IMR-90 (cell line): ENCODE data around the gene ERAP2. TPM values are rescaled to one million over a fixed set of nuclear protein-coding genes. Genes with fewer than 3 reads are reported as not detected.

Experiments used
- ATAC-seq: fragments of 200-7000 bp; cut with Tn5 transposase; 2 replicates; pipeline ENCODE4 v1.9.1; 2020; ENCODE audit warnings: low read depth, mild to moderate bottlenecking, moderate library complexity
- BruUV-seq: library from RNA; stranded (reverse); fragments of 400-500 nt; replicated peaks from 2 replicates; lab custom pipeline; 2021; lab: Mats Ljungman, UMichigan
- CTCF ChIA-PET: fragments of 300-600 bp; formaldehyde crosslinking; extraction: SDS; loops from one replicate; lab custom pipeline; 2021; ENCODE audit warnings: antibody characterized with exemption; lab: Yijun Ruan, JAX
- POLR2A ChIA-PET: fragments of 300-600 bp; sonication (Branson Sonifier 250); formaldehyde crosslinking; loops from one replicate; lab custom pipeline; 2022; ENCODE audit warnings: antibody characterized with exemption; ENCODE audit not compliant: unreplicated experiment; lab: Charles Lee
- DNase-seq: peaks from one replicate; pipeline ENCODE4 v3.0.0; 2013
- H2AFZ ChIP-seq: replicated peaks from 2 replicates; pipeline ENCODE3; 2013; ENCODE audit warnings: low read length, mild to moderate bottlenecking; ENCODE audit not compliant: poor library complexity
- H2AK5ac ChIP-seq: 2 replicates; pipeline ENCODE4 v1.6.1; 2013; ENCODE audit warnings: low read depth, low read length, inconsistent platforms
- H2AK9ac ChIP-seq: replicated peaks from 2 replicates; pipeline ENCODE3; 2013; ENCODE audit warnings: mild to moderate bottlenecking, low read depth, low read length, moderate library complexity; ENCODE audit not compliant: poor library complexity
- H2BK120ac ChIP-seq: 2 replicates; pipeline ENCODE4 v1.6.1; 2013; ENCODE audit warnings: low read depth, low read length, inconsistent platforms
- H2BK15ac ChIP-seq: 3 replicates; pipeline ENCODE4 v1.6.1; 2013; ENCODE audit warnings: low read depth, low read length, inconsistent platforms
- H2BK20ac ChIP-seq: 2 replicates; pipeline ENCODE4 v1.6.1; 2013; ENCODE audit warnings: low read depth, mild to moderate bottlenecking, inconsistent platforms, low read length, moderate library complexity
- H2BK5ac ChIP-seq: 2 replicates; pipeline ENCODE4 v1.6.1; 2013; ENCODE audit warnings: mild to moderate bottlenecking, low read depth, low read length, inconsistent platforms; ENCODE audit not compliant: poor library complexity, severe bottlenecking
- H3K14ac ChIP-seq: replicated peaks from 2 replicates; pipeline ENCODE4 v1.6.1; 2013; ENCODE audit warnings: low read depth, low read length, inconsistent platforms
- H3K18ac ChIP-seq: 2 replicates; pipeline ENCODE4 v1.6.1; 2013; ENCODE audit warnings: low read depth, low read length, control low read depth
- H3K23ac ChIP-seq: 2 replicates; pipeline ENCODE4 v1.6.1; 2013; ENCODE audit warnings: low read depth, low read length, inconsistent platforms
- H3K27ac ChIP-seq: 2 replicates; pipeline ENCODE4 v1.5.1; 2013; ENCODE audit warnings: mild to moderate bottlenecking, control low read depth, low read length; ENCODE audit not compliant: insufficient read depth
- H3K27me3 ChIP-seq: 2 replicates; pipeline ENCODE4 v1.6.1; 2013; ENCODE audit warnings: low read length; ENCODE audit not compliant: control insufficient read depth, insufficient read depth
- H3K36me3 ChIP-seq: 2 replicates; pipeline ENCODE4 v1.6.1; 2013; ENCODE audit warnings: low read length, mixed read lengths; ENCODE audit not compliant: control insufficient read depth, insufficient read depth
- H3K4ac ChIP-seq: 2 replicates; pipeline ENCODE4 v1.6.1; 2013; ENCODE audit warnings: low read depth, low read length, inconsistent platforms
- H3K4me1 ChIP-seq: 2 replicates; pipeline ENCODE4 v1.6.1; 2013; ENCODE audit warnings: low read length, mixed read lengths; ENCODE audit not compliant: control insufficient read depth, insufficient read depth
- H3K4me2 ChIP-seq: 2 replicates; pipeline ENCODE4 v1.6.1; 2013; ENCODE audit warnings: low read depth, mild to moderate bottlenecking, control low read depth, low read length, moderate library complexity
- H3K4me3 ChIP-seq: 2 replicates; pipeline ENCODE4 v1.5.1; 2013; ENCODE audit warnings: low read depth, mild to moderate bottlenecking, control low read depth, low read length, moderate library complexity; ENCODE audit not compliant: insufficient read depth
- H3K56ac ChIP-seq: 2 replicates; pipeline ENCODE4 v1.6.1; 2013; ENCODE audit warnings: low read length, inconsistent platforms; ENCODE audit not compliant: insufficient read depth; ENCODE audit errors: extremely low read depth
- H3K79me1 ChIP-seq, 2 experiments: 2 replicates each; pipeline ENCODE4 v1.6.1; 2013; ENCODE audit warnings: low read length in 2 of 2, inconsistent platforms in 1 of 2, low read depth in 1 of 2
- H3K9ac ChIP-seq: 2 replicates; pipeline ENCODE4 v1.6.1; 2013; ENCODE audit warnings: low read depth, low read length, control low read depth
- H3K9me1 ChIP-seq: 2 replicates; pipeline ENCODE4 v1.6.1; 2013; ENCODE audit warnings: low read length, inconsistent platforms; ENCODE audit not compliant: insufficient read depth
- H3K9me3 ChIP-seq: 2 replicates; pipeline ENCODE4 v1.6.1; 2013; ENCODE audit warnings: low read length; ENCODE audit not compliant: control insufficient read depth, insufficient read depth
- H4K20me1 ChIP-seq: 2 replicates; pipeline ENCODE4 v1.6.1; 2013; ENCODE audit warnings: low read length, inconsistent platforms; ENCODE audit not compliant: insufficient read depth
- H4K5ac ChIP-seq: 2 replicates; pipeline ENCODE4 v1.6.1; 2013; ENCODE audit warnings: mild to moderate bottlenecking, low read depth, low read length, control low read depth
- H4K8ac ChIP-seq, 2 experiments: 2 replicates each; pipeline ENCODE4 v1.6.1; 2013; ENCODE audit warnings: low read depth in 2 of 2, low read length in 2 of 2, control low read depth in 1 of 2, inconsistent platforms in 1 of 2
- H4K91ac ChIP-seq: 2 replicates; pipeline ENCODE4 v1.6.1; 2013; ENCODE audit warnings: low read depth, low read length, inconsistent platforms; ENCODE audit not compliant: insufficient read depth
- BHLHE40 ChIP-seq: fragments of 150-350 bp; IDR thresholded peaks from 2 replicates; pipeline ENCODE4 v1.6.1; 2016; ENCODE audit warnings: mild to moderate bottlenecking, low read depth, low read length
- CEBPB ChIP-seq: IDR thresholded peaks from 2 replicates; pipeline ENCODE4 v1.6.1; 2012; ENCODE audit warnings: low read depth, low read length, improper control_type of control experiment
- FOS ChIP-seq: fragments of 150-350 bp; IDR thresholded peaks from 2 replicates; pipeline ENCODE4 v1.6.1; 2016; ENCODE audit warnings: low read depth, low read length
- POLR2A ChIP-seq: IDR thresholded peaks from 2 replicates; pipeline ENCODE4 v1.6.1; 2012; ENCODE audit warnings: mild to moderate bottlenecking, low read depth, low read length
- RAD21 ChIP-seq: IDR thresholded peaks from 2 replicates; pipeline ENCODE4 v1.6.1; 2012; ENCODE audit warnings: low read length, improper control_type of control experiment
- RFX5 ChIP-seq: IDR thresholded peaks from 2 replicates; pipeline ENCODE4 v1.8.0; 2012; ENCODE audit warnings: low read depth, mild to moderate bottlenecking, low read length, moderate library complexity
- USF2 ChIP-seq: fragments of 150-350 bp; IDR thresholded peaks from 2 replicates; pipeline ENCODE4 v1.6.1; 2017; ENCODE audit warnings: mild to moderate bottlenecking, antibody characterized with exemption, low read length, low read depth
- WGBS, 2 experiments: methylation state at CpG; one replicate each; pipeline versions ENCODE4 v1.1.5 to v1.1.7; 2013; ENCODE audit warnings: missing lambda C conversion rate in 2 of 2; ENCODE audit not compliant: insufficient read length in 1 of 2; ENCODE audit errors: extremely low coverage in 2 of 2; 5-methylcytosine and 5-hydroxymethylcytosine counted together
- dilution Hi-C: fragments of 300-500 bp; cut with HindIII; formaldehyde crosslinking; loops from one replicate; pipeline ENCODE4 v1.14.3; 2018; ENCODE audit warnings: low sequenced_read_pairs; ENCODE audit not compliant: unreplicated experiment
- in situ Hi-C: fragments of 300-500 bp; cut with MboI; formaldehyde crosslinking; loops from 3 replicates; pipeline ENCODE4 v1.14.3; 2019; ENCODE audit warnings: low sequenced_read_pairs, inconsistent platforms, mixed read lengths
- intact Hi-C: fragments of 100-400 bp; cut with micrococcal nuclease; formaldehyde crosslinking; loops from 2 replicates; pipeline ENCODE4 v1.10.0; 2022
- polyA plus RNA-seq, 3 experiments: library from polyadenylated mRNA; depleted of rRNA; stranded (reverse); fragments of >200 nt; gene quantifications; 2 replicates each; pipeline ENCODE4 v1.2.3, GENCODE V29; 2012; ENCODE audit warnings: low replicate concordance in 1 of 3
- total RNA-seq: library from RNA; depleted of rRNA; stranded (reverse); fragments of >200 nt; gene quantifications from 2 replicates; pipeline ENCODE4 v1.2.3, GENCODE V29; 2012

ERAP2 gene
- total and polyA plus RNA-seq, 2 of the 4 experiments (the other 2 are of a cell fraction), result 10.6 to 21.3 TPM

GRCh38 chr5:96952974-96953730 lies 76.9 kb downstream of the ERAP2 start (continued):
- TF ChIP-seq RFX5, result no peak

GRCh38 chr5:96957254-96958049 lies 81.2 kb downstream of the ERAP2 start:
- ATAC-seq, result no peak
- ChIA-PET CTCF (interaction anchor here (0.6 kb wide), 1 partner anchor 186 kb away, joined by 3 read pairs; no protein-coding TSS in a partner anchor), POLR2A (no interaction called here)
- H3K27ac ChIP-seq, result no peak overlapping the region
- no peak overlapping the region for H2BK120ac ChIP-seq
- no peak for TF ChIP-seq POLR2A
- no peak for TF ChIP-seq BHLHE40
- no peak for TF ChIP-seq CEBPB
- TF ChIP-seq RAD21, result no peak
- TF ChIP-seq RFX5, result no peak
- no peak for TF ChIP-seq USF2
- TF ChIP-seq FOS, result no peak
- no peak overlapping the region for H4K5ac ChIP-seq
- H3K4me1 ChIP-seq, result no peaks in the 10 kb centered on the region
- H3K4me3 ChIP-seq, result no peak overlapping the region
- 100% methylated on average over 1 of the region's 4 CpGs; no CpG with 5 or more reads in 1 of the 2 experiments for WGBS, 2 experiments
- no peaks in the 10 kb centered on the region for H3K27me3 ChIP-seq
- H4K91ac ChIP-seq, result no peak overlapping the region
- dilution Hi-C loops (no loop called here), intact Hi-C loops (no loop called here), in situ Hi-C loops (no loop called here)
- no peak overlapping the region for H2AK9ac ChIP-seq
- no peak overlapping the region for H3K14ac ChIP-seq
- no peaks in the 10 kb centered on the region for H3K9me3 ChIP-seq
- H2BK20ac ChIP-seq, result no peak overlapping the region
- H2BK5ac ChIP-seq, result no peak overlapping the region
- no peak overlapping the region for H4K8ac ChIP-seq
- no peak overlapping the region for H3K4me2 ChIP-seq
- H2BK15ac ChIP-seq, result no peak overlapping the region
- H3K18ac ChIP-seq, result no peak overlapping the region
- H3K56ac ChIP-seq, result no peak overlapping the region
- H2AFZ ChIP-seq, result no peak overlapping the region
- no peak for DNase-seq
- H2AK5ac ChIP-seq, result no peak overlapping the region
- no peaks in the 10 kb centered on the region; the same call in 1 of the 2 replicates for H4K20me1 ChIP-seq
- H3K9ac ChIP-seq, result no peak overlapping the region
- H3K36me3 ChIP-seq, result peaks cover 1% of the 10 kb centered on the region; the same call in 1 of the 2 replicates
- H3K79me1 ChIP-seq, result peaks cover 23 to 29% of the 10 kb centered on the region in 2 experiments; a peak in 3 of 4 replicates
- no peaks in the 10 kb centered on the region for H3K9me1 ChIP-seq
- H3K4ac ChIP-seq, result no peak overlapping the region
- no peak overlapping the region for H3K23ac ChIP-seq
- BruUV-seq, result no TSS peak
